ENCODE results near the gene AK5. TPM values are rescaled to one million over a fixed set of nuclear protein-coding genes. Genes with fewer than 3 reads are reported as not detected.
"Not testable (repeated sequence)": the region's sequence is repeated elsewhere in the genome, so short reads cannot be mapped to it uniquely, and the experiment has no call there.

AK5 gene
- total RNA-seq, 1 donor from 2014 or later: 40.4 TPM

DNA sequence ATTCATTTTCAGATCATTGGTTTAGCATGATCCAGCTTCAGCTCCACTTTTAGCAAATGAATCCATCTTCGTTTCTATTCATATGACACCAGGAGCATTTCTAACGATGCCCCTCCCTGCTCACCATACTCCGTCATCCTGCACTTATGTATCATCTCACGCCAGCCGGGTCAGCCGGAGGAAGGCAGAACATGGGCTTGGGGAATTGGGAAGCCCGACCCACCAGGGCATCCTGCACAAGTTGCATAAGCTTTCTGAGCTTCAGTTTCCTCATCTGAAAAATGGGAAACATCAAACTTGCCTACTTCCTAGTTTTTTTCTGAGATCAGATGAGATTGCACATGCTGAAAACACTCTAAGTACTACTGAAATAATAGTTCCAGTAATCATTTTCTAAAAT is 194.7 kb downstream of the AK5 start:
- DNase-seq (ENCODE audit: low spot score in 2 of 2): no peak
- no peak for FAIRE-seq

DNA sequence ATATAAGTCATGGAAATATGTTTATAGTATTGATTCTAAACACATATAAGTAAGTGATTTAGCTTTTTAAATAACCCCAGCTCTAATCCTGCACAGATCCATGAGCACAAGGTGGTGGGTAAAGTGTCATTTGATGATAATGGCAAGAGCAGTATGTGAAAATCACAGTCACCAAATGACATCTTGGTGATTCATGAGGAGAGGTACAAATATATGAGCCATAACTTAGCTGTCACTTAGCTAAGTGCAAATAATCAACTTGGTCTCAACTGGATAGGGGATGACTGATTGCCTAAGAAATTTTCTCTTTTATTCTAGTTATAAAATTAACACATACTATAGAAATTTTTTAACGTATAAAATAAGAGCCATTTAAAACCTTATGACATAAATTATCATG is 202.5 kb downstream of the AK5 start:
- no peak for DNase-seq (ENCODE audit: low spot score in 2 of 2)
- no peak for FAIRE-seq

DNA sequence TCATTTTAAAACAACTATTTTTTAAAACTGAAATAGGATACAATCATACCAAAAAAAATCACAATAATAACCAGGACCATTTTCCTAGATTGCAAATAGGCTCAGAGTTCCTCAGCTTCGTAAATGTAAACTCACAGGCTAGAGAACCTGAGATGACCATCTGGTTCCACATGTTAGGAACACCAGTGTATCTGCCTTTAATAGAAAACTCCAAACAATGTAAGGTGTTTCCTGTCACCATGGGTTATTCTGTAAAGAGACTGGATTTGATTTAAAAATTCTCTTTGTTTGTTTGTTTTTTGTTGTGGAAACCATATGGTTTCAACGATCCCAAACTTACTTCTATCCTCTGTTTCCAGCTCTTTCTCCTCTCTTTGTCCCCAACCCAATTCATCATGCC is 203.1 kb downstream of the AK5 start:
- FAIRE-seq (no peak), DNase-seq (ENCODE audit: low spot score in 2 of 2) (no peak)

DNA sequence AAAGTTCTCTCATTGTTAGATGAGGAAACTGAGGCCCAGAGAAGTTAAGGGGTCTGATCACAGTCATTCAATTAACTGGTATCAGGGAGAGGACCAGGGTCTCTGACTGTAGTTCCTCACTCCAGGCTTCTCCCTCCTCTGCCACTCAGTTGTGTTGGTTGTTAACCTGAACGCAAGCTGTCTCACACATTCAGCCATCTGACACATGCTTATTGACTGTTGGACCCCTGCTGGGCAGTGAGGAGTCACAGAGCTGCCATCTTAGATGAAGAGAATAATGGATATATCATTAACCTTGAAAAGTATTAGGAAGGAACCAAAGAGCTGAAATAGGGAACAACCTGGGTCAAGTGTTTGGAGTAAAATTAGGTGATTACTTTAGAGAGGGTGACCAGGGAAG is 205.8 kb downstream of the AK5 start:
- FAIRE-seq: no peak
- no peak for DNase-seq (ENCODE audit: low spot score in 2 of 2)

DNA sequence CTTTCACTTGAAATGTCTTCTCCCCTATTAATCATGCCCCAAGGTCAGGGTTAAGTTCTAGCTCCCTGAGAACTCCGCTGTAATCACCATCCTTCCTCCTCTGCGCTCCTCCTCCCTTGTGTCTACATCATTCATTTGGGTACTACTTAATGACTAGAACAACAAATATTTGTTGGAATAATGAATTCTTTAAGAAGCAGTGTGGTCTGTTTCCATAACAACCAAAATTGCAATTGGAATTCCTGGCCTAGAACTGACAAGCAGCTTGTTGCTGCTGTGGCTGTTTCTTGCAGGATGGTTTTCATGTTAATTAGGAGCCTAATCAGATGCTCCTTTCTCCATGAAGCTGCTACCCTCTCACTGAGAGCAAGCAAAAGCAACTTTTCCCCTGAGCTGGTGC is 208.1 kb downstream of the AK5 start:
- no peak for FAIRE-seq

DNA sequence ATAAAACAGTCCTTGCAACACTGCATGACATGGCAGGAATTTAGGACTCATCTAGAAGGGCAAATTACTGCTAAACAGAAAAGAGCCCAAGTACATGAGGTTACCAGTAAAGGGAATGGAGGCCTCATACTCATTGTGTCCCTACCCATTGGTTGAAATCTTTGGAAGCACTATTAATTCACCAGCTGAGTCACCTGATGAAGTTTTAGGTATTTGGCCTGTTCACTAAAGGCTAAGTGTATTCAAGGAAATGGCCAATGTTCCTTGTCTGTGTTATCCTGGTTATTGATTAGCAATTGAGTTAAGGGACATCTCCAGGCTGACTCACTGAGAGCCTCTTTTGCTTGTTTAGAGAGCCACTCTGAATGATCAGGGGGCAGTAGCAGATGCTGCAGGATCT is 212.2 kb downstream of the AK5 start:
- DNase-seq (ENCODE audit: low spot score in 2 of 2) (no peak), FAIRE-seq (no peak)

More for the DNA sequence above, 208.1 kb downstream of the AK5 start:
- DNase-seq (ENCODE audit: low spot score in 2 of 2): no peak

DNA sequence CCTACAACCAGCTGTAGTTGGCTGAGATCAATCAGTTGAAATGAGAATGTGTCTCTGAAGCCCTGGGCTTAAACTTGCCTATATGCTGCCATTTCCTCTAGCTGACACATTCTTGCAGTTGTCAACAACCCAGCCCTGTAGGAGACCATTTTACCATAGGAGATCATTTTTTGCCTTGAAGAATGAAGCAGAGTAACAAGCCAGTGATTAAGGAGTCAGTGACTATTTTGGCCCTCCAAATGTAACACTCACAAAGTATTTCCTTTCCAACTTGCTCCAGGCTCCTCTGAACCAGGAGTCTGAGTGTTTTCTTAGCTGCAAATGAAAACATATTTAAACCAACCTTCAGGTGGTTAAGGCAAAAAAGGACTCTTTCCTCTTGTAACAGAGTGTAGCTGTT is 217.1 kb downstream of the AK5 start:
- DNase-seq (ENCODE audit: low spot score in 2 of 2): no peak
- FAIRE-seq: no peak

DNA sequence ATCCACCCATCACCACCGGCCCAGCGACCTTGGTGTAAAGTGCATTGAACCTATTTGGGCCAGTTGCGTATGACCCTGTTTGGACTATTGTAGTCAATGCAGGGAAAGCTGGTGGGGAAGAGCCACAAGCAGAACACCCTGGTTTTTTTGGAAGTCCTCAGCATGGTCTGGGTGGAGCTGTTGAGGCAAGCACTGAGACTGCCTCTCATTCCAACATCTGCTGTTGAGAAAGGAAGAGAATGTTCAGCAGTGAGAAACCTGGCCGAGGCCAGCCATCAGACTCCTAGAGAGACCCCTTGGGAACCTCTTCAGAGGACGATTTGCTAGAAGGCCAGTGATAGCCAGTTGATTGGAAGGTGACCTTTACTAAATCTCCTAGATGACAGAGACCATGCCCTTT is 217.6 kb downstream of the AK5 start:
- DNase-seq (ENCODE audit: low spot score in 2 of 2) (no peak), FAIRE-seq (no peak)

DNA sequence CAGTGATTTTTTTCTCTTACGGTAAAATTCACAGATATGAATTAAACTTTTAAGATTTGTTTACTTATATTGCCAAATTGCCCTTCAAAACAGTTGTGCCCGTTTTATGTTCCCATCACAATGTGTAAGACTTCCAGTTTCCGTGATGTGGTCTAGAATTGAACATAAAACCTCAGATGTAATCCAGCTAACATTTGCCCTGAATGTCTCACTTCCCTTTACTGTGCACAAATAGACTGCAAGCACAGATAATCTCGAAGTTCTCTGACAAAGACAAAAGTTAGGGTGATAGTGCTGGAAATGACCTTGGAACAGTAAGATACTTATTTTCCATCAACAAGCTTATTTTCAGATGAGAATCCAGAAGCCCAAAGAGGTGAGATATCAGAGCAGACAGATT is 223.2 kb downstream of the AK5 start:
- DNase-seq (ENCODE audit: low spot score in 2 of 2) (no peak), FAIRE-seq (no peak)

DNA sequence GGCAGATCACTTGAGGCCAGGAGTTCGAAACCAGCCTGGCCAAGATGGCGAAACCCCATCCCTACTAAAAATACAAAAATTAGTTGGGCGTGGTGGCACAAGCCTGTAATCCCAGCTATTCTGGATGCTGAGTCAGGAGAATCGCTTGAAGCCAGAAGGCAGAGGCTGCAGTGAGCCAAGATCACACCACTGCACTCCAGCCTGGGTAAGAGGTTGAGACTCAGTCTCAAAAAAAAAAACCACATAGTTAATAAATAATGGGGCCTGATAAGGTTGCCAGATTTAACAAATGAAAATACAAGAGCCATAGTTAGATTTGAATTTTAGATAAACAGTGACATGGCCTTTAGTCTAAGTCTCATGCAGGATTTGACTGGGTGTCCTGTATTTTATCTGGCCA is 225.0 kb downstream of the AK5 start:
- no peak for DNase-seq (ENCODE audit: low spot score in 2 of 2)
- no peak for FAIRE-seq

DNA sequence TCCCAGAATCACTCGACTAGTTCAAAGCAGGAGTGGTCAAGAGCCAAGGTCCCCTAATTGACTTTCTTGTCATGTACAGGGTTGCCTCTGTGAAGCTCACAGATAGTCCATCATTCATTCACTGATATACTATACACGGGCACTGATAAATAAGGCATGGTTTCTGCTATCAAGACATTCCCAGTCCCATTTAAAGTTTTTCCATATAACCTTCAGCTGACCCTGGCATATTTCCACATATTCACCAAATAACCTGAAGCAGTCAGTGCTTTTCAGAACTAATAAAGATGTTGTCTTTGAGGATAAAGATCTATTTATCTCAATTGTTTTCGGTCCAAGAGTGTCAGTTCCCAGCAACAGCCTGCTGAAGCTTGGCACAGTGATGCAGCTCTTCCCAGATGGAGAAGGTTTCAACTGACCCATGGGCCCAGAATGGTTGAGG is 227.3 kb downstream of the AK5 start:
- no peak for FAIRE-seq
- no peak for DNase-seq (ENCODE audit: low spot score in 2 of 2)

DNA sequence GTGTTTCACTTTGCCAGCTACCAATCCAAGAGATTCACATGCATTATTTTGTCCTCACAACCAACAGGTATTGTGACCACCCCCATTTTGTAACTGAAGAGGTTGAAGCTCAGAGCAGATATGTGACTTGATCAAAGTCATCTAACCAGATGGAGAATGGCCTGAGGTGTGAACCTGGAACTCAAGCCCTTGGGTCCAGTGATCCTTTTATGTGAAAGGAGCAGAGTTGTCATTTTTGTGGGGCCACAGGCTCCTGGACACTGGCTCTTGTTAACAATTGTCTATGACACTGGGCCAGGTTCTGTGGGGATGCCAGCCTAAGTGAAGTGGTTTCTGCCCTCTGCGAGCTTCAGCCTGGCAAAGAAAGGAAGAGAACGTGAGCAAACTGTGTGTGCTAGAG is 228.1 kb downstream of the AK5 start:
- no peak for DNase-seq (ENCODE audit: low spot score in 2 of 2)
- FAIRE-seq: no peak

DNA sequence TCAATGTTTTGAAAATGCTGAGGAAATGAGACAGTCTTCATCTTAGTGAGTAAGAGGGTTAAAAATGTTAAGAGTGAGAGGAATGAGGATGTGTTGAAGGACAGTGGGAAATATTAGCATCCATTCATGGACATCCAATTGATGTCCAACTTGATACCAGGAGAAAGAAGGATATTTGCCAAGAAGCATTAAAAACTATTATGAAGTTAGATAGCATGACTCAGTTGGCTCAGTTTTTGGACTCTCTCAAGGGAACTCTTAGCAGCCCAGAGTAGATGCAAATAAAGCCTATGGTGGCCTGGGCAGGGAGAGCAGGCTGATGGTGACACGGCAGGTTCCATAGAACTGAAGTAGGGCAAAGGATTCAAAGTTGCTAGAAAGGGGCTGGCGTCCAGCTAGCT is 229.6 kb downstream of the AK5 start:
- DNase-seq (ENCODE audit: low spot score in 2 of 2): no peak
- FAIRE-seq: no peak

DNA sequence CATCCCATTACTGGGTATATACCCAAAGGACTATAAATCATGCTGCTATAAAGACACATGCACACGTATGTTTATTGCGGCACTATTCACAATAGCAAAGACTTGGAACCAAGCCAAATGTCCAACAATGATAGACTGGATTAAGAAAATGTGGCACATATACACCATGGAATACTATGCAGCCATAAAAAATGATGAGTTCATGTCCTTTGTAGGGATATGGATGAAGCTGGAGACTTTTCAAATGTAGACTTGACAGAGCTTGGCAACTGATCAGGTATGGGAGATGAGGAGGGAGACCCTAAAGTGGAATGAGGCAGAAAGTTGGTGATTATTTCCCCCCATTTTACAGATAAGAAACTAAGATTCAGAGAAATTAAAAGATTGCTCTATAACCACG is 230.8 kb downstream of the AK5 start:
- DNase-seq (ENCODE audit: low spot score in 2 of 2); FAIRE-seq: not testable (repeated sequence)

DNA sequence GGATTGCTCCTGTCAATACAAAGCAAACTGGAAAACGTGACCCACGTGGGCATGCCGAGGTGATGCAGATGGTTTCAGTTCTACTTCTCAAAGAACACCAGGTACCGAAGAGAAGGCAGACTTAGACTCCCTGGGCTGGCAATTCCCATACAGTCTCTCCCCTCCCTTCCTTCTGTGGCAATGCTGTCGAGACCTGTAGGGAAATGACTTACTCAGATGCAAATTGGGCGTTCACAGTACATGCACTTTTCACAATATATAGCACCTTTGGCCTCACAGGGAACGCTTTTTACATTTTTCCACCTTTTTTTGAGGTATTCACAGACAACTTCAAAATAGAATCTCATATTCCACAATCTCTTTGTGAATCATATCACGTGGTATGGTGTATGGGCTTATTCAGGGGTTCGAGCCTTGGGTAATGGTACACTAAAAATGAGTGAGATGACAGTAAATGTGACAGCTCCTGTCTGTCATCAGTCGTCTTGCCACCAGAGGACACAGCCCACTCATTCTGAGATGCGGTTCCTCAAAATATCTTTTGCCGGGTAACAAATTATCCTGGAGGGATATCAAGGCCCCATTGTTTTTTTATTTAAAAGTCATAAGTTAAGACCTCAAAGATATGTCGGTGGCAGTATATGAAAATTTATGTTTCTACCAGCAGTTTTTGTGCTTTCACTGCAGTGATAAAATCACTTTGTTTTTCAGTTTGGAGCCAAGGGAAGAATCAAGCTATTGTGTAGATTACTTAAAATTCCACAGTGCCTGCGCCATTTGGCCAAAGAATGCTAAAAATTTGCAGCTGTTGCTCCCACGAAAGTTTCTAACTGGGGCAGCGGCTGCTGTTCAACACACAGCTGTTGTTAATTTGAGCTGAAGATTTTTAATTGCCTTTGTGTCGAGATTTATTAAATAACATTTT is 232.3 kb downstream of the AK5 start:
- DNase-seq (ENCODE audit: low spot score in 2 of 2) (no peak), FAIRE-seq (no peak)

DNA sequence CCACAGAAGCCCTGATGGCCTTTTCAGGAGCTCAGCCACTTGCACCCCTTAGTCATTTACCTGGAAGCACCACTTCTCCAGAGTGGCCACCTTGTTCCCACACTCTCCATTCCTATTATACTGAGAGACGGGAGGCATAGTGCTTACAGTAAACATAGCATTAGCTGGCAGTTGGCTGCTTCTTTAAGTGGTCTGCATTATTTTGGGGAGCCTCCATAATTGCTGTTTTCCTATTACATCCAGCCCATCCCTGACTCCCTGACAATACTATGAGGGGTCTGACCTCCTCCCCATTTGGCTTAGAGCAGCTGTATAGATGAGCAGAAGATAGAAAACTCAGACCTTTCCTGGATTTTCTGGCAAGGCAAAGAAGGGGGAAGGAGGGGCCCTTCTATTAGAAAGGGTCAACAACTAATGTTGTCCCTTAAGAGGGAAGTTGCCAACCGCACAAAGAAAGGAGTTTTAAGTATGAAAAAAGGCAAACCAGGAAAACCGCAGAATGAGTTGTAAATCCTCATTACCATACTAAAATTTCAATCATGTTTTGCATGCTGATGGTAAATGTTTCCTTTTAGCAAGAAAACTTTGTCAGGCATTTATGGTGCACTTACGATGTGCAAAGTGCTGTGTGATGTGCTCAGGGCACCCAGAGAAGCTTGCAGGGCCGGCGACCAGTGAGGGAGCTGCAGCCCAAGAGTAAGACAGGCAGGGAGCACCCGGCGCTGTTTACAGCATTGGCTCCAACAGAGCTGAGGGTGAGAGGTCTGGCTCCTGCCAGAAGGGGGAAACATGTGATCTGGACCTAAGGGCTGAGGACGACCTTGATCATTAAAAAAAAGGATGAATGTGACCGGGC is 233.3 kb downstream of the AK5 start:
- FAIRE-seq (no peak), DNase-seq (ENCODE audit: low spot score in 2 of 2) (no peak)

DNA sequence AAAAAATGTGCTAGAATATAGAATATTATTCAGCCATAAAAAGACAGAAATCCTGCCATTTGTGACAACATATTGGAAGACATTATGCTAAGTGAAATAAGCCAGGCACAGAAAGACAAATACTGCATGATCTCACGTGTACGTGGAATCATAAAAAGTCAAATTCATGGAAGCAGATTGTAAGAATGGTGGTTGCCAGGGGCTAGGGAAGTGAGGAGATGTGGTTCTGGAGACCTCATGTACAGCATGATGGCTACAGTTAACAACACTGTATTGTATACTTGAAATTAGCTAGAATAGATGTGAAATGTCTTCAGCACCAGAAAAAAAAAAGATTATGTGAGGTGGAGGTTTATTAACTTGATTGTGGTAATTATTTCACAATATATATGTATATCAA is 234.3 kb downstream of the AK5 start:
- no peak for DNase-seq (ENCODE audit: low spot score in 2 of 2)

DNA sequence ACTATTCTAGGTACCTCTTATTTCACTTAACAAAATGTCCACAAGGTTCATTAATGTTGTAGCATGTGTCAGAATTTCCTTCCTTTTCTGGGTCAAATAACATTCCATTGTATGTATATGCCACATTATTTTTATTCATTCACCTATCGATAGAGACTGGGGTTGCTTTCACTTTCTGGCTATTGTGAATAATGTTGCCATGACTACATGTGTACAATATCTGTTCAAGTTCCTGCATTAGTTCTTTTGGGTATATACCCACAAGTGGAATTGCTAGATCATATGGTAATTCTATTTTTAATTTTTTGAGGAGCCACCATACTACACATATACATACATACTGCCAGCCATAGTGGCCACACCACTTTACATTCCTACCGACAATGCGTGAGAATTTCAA is 242.2 kb downstream of the AK5 start:
- DNase-seq (ENCODE audit: low spot score in 2 of 2): no peak
- no peak for FAIRE-seq

More for the DNA sequence above, 234.3 kb downstream of the AK5 start:
- FAIRE-seq: no peak

DNA sequence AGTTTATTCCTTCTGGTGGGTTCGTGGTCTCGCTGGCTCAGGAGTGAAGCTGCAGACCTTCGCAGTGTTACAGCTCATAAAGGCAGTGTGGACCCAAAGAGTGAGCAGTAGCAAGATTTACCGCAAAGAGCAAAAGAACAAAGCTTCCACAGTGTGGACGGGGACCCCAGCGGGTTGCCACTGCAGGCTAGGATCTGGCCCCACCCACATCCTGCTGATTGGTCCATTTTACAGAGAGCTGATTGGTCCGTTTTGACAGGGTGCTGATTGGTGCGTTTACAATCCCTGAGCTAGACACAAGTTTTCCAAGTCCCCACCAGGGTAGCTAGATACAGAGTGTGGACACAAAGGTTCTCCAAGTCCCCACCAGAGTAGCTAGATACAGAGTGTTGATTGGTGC is 249.3 kb downstream of the AK5 start:
- FAIRE-seq: not testable (repeated sequence)

DNA sequence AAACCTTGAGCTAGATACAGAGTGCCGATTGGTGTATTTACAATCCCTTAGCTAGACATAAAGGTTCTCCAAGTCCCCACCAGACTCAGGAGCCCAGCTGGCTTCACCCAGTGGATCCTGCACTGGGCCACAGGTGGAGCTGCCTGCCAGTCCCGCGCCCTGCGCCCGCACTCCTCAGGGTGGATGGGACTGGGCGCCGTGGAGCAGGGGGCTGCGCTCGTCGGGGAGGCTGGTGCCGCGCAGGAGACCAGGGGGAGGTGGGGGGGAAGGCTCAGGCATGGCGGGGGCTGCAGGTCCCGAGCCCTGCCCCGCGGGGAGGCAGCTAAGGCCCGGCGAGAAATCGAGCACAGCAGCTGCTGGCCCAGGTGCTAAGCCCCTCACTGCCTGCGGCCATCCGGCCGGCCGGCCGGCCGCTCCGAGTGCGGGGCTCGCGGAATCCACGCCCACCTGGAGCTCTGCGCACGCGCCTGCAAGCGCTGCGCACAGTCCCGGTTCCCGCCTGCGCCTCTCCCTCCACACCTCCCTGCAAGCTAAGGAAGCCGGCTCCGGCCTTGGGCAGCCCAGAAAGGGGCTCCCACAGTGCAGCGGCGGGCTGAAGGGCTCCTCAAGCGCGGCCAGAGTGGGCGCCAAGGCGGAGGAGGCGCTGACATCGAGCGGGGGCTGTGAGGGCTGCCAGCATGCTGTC is 249.9 kb downstream of the AK5 start:
- not testable (repeated sequence) for FAIRE-seq; DNase-seq (ENCODE audit: low spot score in 2 of 2)

More for the DNA sequence above, 249.3 kb downstream of the AK5 start:
- DNase-seq (ENCODE audit: low spot score in 2 of 2): not testable (repeated sequence)

DNA sequence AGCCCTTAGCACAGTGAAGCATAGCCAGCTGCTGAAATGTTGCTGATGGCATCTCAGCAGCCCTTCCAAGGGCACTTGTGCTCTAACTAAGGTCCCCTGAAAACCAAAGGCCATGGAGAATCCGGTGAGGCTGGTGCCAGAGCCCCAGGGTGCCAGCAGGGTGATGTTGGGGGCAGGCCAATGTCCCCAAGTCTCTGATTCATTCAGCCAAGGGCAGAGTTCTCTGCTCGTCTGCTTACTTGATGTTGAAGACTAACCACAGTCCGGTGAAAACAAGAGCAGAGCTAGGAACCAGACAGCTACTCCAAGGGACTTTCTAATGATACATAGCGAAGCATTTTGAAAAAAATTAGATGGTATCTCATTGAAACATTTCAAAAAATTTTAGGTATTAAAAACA is 250.8 kb downstream of the AK5 start:
- FAIRE-seq (no peak), DNase-seq (ENCODE audit: low spot score in 2 of 2) (no peak)
